ENCODE results near the gene TMEM151B. TPM values are rescaled to one million over a fixed set of nuclear protein-coding genes. Genes with fewer than 3 reads are reported as not detected.

TMEM151B gene
- 0.61 TPM for polyA plus RNA-seq (2012; ENCODE audit: missing spikeins)

- TF ChIP-seq TAF1 (IDR thresholded peaks at IDR 0.05; ENCODE audit: borderline replicate concordance, low read depth, low read length) (no peak), POLR2AphosphoS5 (IDR thresholded peaks at IDR 0.05; ENCODE audit: low read depth, low read length) (no peak), POLR2A (IDR thresholded peaks at IDR 0.05; ENCODE audit: low read depth, low read length) (no peak)
- FAIRE-seq, result no peak
- no peak for DNase-seq (ENCODE audit: insufficient read length)
These were observed at the start of gene TMEM151B for GRCh38 chr6:44269921-44270525. TSS of gene TMEM151B (plus strand) at chr6:44270450. CDS start at chr6:44270743, 293 bp downstream.

- no peak for DNase-seq (ENCODE audit: insufficient read length)
- no peak for FAIRE-seq
- TF ChIP-seq TAF1 (IDR thresholded peaks at IDR 0.05; ENCODE audit: borderline replicate concordance, low read depth, low read length), result no peak
- TF ChIP-seq POLR2AphosphoS5 (IDR thresholded peaks at IDR 0.05; ENCODE audit: low read depth, low read length), result no peak
- TF ChIP-seq POLR2A (IDR thresholded peaks at IDR 0.05; ENCODE audit: low read depth, low read length), result no peak
These were observed 49.3 kb upstream of the TMEM151B start for GRCh38 chr6:44220913-44221290.

GRCh38 chr6:44221291-44221960, 48.8 kb upstream of the TMEM151B start:
- FAIRE-seq (peak; percentile 24), DNase-seq (ENCODE audit: insufficient read length) (peak; percentile 72)
- TF ChIP-seq TAF1 (IDR thresholded peaks at IDR 0.05; ENCODE audit: borderline replicate concordance, low read depth, low read length) (no peak), POLR2A (IDR thresholded peaks at IDR 0.05; ENCODE audit: low read depth, low read length) (no peak), POLR2AphosphoS5 (IDR thresholded peaks at IDR 0.05; ENCODE audit: low read depth, low read length) (no peak)

GRCh38 chr6:44221961-44222335, 48.3 kb upstream of the TMEM151B start:
- TF ChIP-seq TAF1 (IDR thresholded peaks at IDR 0.05; ENCODE audit: borderline replicate concordance, low read depth, low read length) (no peak), POLR2A (IDR thresholded peaks at IDR 0.05; ENCODE audit: low read depth, low read length) (no peak), POLR2AphosphoS5 (IDR thresholded peaks at IDR 0.05; ENCODE audit: low read depth, low read length) (no peak)
- DNase-seq (ENCODE audit: insufficient read length) (no peak), FAIRE-seq (no peak)

GRCh38 chr6:44222486-44223318, 47.5 kb upstream of the TMEM151B start:
- FAIRE-seq, result no peak
- no peak for TF ChIP-seq POLR2AphosphoS5 (IDR thresholded peaks at IDR 0.05; ENCODE audit: low read depth, low read length)
- no peak for TF ChIP-seq TAF1 (IDR thresholded peaks at IDR 0.05; ENCODE audit: borderline replicate concordance, low read depth, low read length)
- no peak for TF ChIP-seq POLR2A (IDR thresholded peaks at IDR 0.05; ENCODE audit: low read depth, low read length)
- no peak for DNase-seq (ENCODE audit: insufficient read length)

- peak; percentile 67 for FAIRE-seq
- DNase-seq (ENCODE audit: insufficient read length), result peak; percentile 93
- TF ChIP-seq POLR2A (IDR thresholded peaks at IDR 0.05; ENCODE audit: low read depth, low read length) (peak; percentile 68), TAF1 (IDR thresholded peaks at IDR 0.05; ENCODE audit: borderline replicate concordance, low read depth, low read length) (0 out of 2 replicates have a peak, but pooled peaks have one; percentile 20), POLR2AphosphoS5 (IDR thresholded peaks at IDR 0.05; ENCODE audit: low read depth, low read length) (peak; percentile 36)
These were observed 46.8 kb upstream of the TMEM151B start, which contains the start of gene SLC29A1 for GRCh38 chr6:44223319-44224028. TSS of gene SLC29A1 (plus strand) at chr6:44223595. CDS start at chr6:44227314, 3,719 bp downstream.

- FAIRE-seq, result peak; percentile 71
- TF ChIP-seq POLR2AphosphoS5 (IDR thresholded peaks at IDR 0.05; ENCODE audit: low read depth, low read length), result peak; percentile 2; the same call in 1 of the 2 replicates
- TF ChIP-seq TAF1 (IDR thresholded peaks at IDR 0.05; ENCODE audit: borderline replicate concordance, low read depth, low read length), result no peak
- no peak for TF ChIP-seq POLR2A (IDR thresholded peaks at IDR 0.05; ENCODE audit: low read depth, low read length)
- DNase-seq (ENCODE audit: insufficient read length), result no peak
These were observed 46.0 kb upstream of the TMEM151B start for GRCh38 chr6:44224029-44224964.

GRCh38 chr6:44224965-44225305, 45.3 kb upstream of the TMEM151B start:
- FAIRE-seq, result no peak
- no peak for DNase-seq (ENCODE audit: insufficient read length)

GRCh38 chr6:44225579-44226325, 44.5 kb upstream of the TMEM151B start:
- FAIRE-seq (no peak), DNase-seq (ENCODE audit: insufficient read length) (no peak)
- TF ChIP-seq POLR2A (IDR thresholded peaks at IDR 0.05; ENCODE audit: low read depth, low read length) (no peak), POLR2AphosphoS5 (IDR thresholded peaks at IDR 0.05; ENCODE audit: low read depth, low read length) (no peak), TAF1 (IDR thresholded peaks at IDR 0.05; ENCODE audit: borderline replicate concordance, low read depth, low read length) (no peak)

More at GRCh38 chr6:44224965-44225305, 45.3 kb upstream of the TMEM151B start:
- TF ChIP-seq POLR2A (IDR thresholded peaks at IDR 0.05; ENCODE audit: low read depth, low read length) (no peak), POLR2AphosphoS5 (IDR thresholded peaks at IDR 0.05; ENCODE audit: low read depth, low read length) (no peak), TAF1 (IDR thresholded peaks at IDR 0.05; ENCODE audit: borderline replicate concordance, low read depth, low read length) (no peak)

Measured in GM12892 (cell line).